HG03378 (cell line): ENCODE data around the gene LGR6.
A peak's percentile ranks its signal among the peaks of the same experiment; 100 is the strongest.
"Not testable (repeated sequence)": the region's sequence is repeated elsewhere in the genome, so short reads cannot be mapped to it uniquely, and the experiment has no call there.

Experiments
- ATAC-seq: cut with Tn5 transposase; IDR thresholded peaks from one replicate; pipeline ENCODE4 v1.9.1; 2021; ENCODE audit warnings: mild to moderate bottlenecking, moderate library complexity; ENCODE audit not compliant: unreplicated experiment

LGR6 gene

DNA sequence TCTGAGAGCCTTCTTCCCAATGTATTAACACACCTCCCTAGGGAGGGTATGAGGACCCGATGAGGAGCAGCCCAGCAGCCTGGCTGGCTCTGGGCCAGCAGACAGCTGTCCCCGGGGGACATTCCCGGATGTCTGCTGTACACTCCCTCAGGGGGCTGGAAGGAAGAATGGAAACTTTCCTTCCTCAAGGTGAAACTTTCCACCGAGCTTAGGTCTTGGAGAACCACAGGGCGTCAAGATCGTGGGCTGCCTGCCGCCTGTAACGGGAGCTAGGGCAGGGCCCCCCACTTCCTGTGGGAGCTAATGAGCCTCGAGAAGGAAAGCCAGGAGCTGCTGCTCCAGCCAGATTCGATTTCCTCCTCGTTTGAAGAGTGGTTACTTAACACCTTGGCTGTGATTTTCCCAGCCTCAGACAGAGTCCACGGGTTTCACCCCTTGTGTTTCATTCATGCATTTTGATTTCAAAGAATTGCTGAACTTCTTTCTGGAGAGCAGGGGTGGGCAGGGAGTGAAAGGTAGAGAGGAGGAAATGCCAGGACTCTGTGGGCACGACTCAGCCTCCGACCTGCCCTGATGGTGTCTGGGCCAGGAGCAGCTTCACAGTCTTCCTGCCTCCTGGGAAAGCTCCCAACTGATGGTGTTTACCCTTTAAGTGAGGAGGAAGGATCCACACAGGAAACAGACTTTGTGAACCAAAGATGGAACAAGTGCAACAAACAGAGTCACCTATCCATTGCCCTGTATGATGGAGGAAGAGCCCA lies 118.5 kb downstream of the LGR6 start:
- no peak for ATAC-seq

GRCh38 chr1:202315576-202316168 lies 122.1 kb downstream of the LGR6 start:
- no peak for ATAC-seq

DNA sequence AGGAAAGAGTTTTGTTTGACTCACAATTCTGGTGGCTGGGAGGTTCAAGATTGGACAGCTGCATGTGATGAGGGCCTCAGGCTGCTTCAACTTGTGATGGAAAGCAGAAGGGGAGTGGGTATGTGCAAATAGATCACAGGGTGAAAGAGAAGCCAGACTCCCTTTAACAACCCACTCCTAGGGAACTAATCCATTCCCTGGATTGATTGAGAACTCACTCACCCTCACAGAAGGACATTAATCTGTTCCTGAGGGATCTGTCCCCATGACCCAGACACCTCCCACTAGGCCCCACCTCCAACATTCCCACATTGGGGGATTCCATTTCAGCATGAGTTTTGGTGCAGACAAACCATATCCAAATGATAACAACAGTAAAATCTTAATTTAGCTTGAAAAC lies 122.6 kb downstream of the LGR6 start:
- ATAC-seq = no peak

DNA sequence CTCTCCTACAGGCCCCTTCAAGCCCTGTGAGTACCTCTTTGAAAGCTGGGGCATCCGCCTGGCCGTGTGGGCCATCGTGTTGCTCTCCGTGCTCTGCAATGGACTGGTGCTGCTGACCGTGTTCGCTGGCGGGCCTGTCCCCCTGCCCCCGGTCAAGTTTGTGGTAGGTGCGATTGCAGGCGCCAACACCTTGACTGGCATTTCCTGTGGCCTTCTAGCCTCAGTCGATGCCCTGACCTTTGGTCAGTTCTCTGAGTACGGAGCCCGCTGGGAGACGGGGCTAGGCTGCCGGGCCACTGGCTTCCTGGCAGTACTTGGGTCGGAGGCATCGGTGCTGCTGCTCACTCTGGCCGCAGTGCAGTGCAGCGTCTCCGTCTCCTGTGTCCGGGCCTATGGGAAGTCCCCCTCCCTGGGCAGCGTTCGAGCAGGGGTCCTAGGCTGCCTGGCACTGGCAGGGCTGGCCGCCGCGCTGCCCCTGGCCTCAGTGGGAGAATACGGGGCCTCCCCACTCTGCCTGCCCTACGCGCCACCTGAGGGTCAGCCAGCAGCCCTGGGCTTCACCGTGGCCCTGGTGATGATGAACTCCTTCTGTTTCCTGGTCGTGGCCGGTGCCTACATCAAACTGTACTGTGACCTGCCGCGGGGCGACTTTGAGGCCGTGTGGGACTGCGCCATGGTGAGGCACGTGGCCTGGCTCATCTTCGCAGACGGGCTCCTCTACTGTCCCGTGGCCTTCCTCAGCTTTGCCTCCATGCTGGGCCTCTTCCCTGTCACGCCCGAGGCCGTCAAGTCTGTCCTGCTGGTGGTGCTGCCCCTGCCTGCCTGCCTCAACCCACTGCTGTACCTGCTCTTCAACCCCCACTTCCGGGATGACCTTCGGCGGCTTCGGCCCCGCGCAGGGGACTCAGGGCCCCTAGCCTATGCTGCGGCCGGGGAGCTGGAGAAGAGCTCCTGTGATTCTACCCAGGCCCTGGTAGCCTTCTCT lies 124.6 kb downstream of the LGR6 start:
- no peak for ATAC-seq

DNA sequence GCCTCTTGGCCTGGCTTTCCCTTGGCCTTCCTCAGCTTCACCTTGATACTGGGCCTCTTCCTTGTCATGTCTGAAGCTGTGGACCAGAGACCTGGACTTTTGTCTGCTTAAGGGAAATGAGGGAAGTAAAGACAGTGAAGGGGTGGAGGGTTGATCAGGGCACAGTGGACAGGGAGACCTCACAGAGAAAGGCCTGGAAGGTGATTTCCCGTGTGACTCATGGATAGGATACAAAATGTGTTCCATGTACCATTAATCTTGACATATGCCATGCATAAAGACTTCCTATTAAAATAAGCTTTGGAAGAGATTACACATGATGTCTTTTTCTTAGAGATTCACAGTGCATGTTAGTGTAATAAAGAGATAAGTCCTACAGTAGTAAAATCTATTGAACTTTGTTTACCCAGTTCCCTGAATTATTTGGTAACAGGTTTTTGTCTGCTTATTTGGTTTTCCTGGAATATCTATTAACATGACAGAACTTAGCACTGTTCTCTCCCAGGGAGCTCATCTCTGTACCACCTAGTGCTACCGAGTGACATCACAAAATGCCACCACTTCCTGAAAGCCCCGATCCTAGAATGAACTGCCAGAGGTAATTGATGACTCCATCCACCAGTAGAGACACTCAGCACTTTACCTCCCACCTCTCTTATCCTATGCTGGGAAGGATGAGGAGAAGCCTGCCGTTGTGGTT lies 125.9 kb downstream of the LGR6 start:
- ATAC-seq = no peak

- no peak for ATAC-seq
Measured at GRCh38 chr1:202320081-202320405, 126.4 kb downstream of the LGR6 start.

- no peak for ATAC-seq
Measured at GRCh38 chr1:202323731-202324130, 130.1 kb downstream of the LGR6 start.

DNA sequence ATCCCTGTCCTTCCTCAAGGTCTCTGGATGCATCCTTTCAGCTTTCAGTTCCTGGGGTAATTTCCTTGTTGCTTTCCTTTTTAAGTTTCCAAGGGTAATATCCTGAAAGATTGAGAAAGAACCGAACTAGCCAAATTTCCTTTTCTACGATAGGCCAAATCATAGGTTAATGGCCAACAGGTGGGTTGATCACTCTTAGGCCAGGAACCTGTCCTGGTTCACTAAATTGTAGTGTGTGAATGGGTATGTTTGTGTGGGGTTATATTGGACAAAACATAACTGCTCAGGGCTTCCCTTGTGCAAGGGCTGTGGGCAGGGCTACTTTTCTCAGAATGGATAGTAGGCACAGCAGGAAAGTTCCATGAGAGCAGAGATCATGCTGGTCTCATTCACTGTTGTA lies 131.0 kb downstream of the LGR6 start:
- ATAC-seq = no peak

DNA sequence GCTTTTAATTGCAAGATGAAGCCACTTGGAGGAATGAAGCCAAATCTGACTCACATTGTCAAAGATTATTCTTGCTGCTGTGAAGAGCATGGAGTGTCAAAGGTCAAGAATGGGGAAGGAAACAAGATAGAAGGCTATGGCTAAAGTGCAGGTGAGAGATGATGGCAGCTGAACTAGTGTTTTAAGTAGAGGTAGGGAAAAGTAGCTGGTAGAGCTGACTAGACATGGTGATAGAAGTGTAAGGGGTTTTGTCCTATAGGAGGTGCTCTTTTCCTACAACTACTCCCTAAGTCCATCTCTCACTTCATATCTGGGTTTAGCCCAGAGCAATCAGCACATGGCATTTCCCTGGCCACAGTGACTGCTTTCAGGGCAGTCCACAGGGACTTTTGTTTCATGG lies 136.3 kb downstream of the LGR6 start:
- no peak for ATAC-seq

DNA sequence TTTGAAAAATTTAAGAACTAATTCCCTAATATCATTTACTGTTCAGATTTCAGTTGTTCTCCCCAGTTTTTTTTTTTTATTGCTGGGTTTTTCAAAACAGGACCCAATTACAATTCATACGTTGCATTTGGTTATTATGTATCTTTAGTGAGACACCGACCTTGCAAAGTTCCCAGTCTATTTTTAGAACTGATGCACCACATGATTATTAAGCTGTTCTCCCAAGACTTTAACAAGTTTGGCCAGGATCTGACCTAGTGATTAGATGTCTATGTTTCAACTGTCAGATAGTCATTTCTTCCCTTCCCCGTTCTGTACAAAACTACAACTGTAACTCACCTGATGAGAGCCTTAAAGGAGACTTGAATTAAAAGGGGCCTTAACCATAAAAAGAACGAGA lies 140.3 kb downstream of the LGR6 start:
- no peak for ATAC-seq

DNA sequence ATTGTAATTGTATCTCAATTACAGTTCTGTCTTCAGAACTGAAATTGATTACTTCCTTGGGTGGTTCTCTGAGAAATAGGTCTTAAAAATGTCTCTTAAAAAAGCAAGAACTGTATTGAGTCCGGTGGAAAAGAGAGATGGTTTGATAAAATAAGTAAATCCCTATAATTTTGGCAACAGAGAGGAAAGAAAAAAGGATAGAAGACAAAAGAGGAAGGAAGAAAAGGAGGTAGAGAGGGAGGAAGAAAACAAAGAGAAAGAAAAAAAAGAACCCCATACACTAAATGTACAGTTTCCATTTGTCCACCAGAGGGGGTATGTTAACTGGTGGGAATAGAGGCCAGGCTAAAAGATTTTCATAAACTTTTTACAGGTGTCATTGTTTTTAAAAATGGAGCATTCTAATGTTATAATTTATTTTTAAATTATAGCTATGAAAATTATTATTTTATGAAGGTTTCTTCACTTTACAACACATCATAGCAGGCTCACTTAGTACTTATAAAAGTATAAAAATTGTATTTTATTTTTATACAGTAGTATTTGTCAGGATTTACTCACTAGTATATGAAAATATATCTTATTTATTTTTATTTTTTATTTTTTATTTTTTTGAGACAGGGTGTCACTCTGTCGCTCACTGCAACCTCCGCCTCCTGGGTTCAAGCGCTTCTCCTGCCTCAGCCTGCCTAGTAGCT lies 150.2 kb downstream of the LGR6 start:
- ATAC-seq = no peak

- no peak for ATAC-seq
Measured at GRCh38 chr1:202348005-202348508, 154.5 kb downstream of the LGR6 start.

GRCh38 chr1:202348509-202349205 lies 155.1 kb downstream of the LGR6 start, which contains the start of gene PPP1R12B:
PPP1R12B (plus strand) TSS chr1:202348699; CDS start chr1:202348852, 153 bp downstream.
- ATAC-seq = peak; percentile 92

DNA sequence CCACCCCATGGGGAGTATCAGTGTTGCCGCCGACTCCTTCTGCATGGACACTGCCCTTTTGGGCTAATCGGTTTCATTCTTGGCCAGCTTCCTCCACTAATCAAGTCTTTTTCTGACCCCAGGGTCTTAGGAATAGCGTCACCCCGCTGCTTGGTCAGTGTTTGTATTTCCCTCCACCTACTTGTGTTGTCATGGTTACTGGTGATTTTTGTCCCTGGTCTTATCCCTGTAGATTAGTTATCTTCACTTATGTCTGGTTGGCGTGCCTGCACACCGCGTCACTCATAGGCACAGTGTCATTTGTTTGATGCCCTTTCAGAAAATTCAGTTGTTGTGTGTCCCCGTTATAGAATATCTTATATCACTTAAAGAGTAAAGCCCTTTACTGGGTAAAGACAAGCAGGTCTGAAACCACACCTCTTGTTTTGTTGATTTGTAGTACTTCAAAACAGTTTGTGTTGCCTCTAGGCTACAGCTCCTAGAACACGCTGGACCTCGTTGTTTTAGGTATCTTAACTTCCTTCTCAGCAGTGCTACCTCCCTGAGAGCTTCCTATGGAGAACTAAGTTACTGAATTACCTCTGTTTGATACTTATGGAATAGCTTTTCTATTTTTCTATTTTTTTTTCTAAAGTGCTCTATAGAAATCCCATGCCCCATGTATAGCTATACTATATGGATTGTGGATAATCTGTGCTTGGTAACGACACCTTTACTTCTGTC lies 155.8 kb downstream of the LGR6 start:
- no peak for ATAC-seq

- no peak for ATAC-seq
Measured at GRCh38 chr1:202351725-202352124, 158.1 kb downstream of the LGR6 start.

- ATAC-seq = not testable (repeated sequence)
Measured at GRCh38 chr1:202352583-202353197, 159.1 kb downstream of the LGR6 start.

GRCh38 chr1:202355944-202356553 lies 162.4 kb downstream of the LGR6 start:
- no peak for ATAC-seq

GRCh38 chr1:202357506-202357905 lies 163.9 kb downstream of the LGR6 start:
- ATAC-seq = no peak
